Tibial artery (tissue), 4 donors: ENCODE measurements around the gene CWC25.

Experiments used
- DNase-seq, 2 donors: peaks; one replicate each; pipeline ENCODE4 v3.0.0-alpha.2; 2019
- H3K27ac ChIP-seq, 2 donors: fragments of 200-600 bp; sonication (generic) in 1 of 2; 1 replicate in 1 of 2; 2 replicates in 1 of 2; pipeline ENCODE4 v1.5.1; 2018 to 2019; ENCODE audit warnings: mild to moderate bottlenecking in 1 of 2
- H3K27me3 ChIP-seq, 2 donors: fragments of 200-600 bp; sonication (generic) in 1 of 2; one replicate each; pipeline versions ENCODE4 v1.5.1 to v1.6.0; 2016 to 2019
- H3K36me3 ChIP-seq, 3 donors: fragments of 200-600 bp; sonication (generic) in 2 of 3; one replicate each; pipeline ENCODE4 v1.5.1; 2016 to 2019; ENCODE audit warnings: mild to moderate bottlenecking in 2 of 3
- H3K4me1 ChIP-seq, 4 donors: fragments of 200-600 bp; sonication (generic) in 2 of 4; 1 replicate in 3 of 4; 2 replicates in 1 of 4; pipeline ENCODE4 v1.5.1; 2016 to 2019
- H3K4me3 ChIP-seq, 2 donors: fragments of 200-600 bp; sonication (generic) in 1 of 2; 1 replicate in 1 of 2; 2 replicates in 1 of 2; pipeline ENCODE4 v1.5.1; 2018 to 2019; ENCODE audit warnings: mild to moderate bottlenecking in 2 of 2
- H3K9me3 ChIP-seq, 3 donors: fragments of 200-600 bp; sonication (generic) in 1 of 3; one replicate each; pipeline ENCODE4 v1.5.1; 2016 to 2019
- CTCF ChIP-seq, 2 experiments: fragments of 200-600 bp in 1 of 2; fragments of 450-650 bp in 1 of 2; IDR thresholded peaks; one replicate each; pipeline ENCODE4 v1.5.1; 2017 to 2019; ENCODE audit warnings: antibody characterized with exemption in 2 of 2, mild to moderate bottlenecking in 1 of 2, moderate library complexity in 1 of 2
- intact Hi-C: fragments of 100-400 bp; cut with DNase I; formaldehyde crosslinking; loops from one replicate; pipeline ENCODE4 v1.15.0; 2023; ENCODE audit warnings: low total_unique reads

The CWC25 gene

DNA sequence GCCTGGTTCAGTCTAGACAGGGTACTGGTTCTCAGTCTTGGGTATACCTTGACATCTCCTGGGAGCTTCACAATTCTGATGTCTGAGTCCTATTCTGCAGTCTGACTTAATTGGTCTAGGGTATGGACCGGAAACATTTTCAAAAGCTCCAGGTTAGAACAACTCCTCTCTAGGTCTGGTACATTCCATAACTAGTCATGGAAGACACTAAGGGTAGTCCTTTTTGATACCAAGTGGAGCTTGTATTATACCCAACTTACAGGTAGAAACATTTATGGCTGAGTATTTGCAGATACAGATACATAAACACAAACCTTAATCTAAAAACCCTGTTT is 23.4 kb upstream of the CWC25 start:
- Histone ChIP-seq H3K9me3 (no peaks in the 10 kb centered on the region), H3K4me3 (no peak overlapping the region), H3K4me1 (peaks cover 0 to 35% (median 20%) of the 10 kb centered on the region in 4 donors), H3K36me3 (peaks cover 56 to 67% (median 63%) of the 10 kb centered on the region in 3 donors), H3K27ac (no peak overlapping the region), H3K27me3 (no peaks in the 10 kb centered on the region)
- intact Hi-C loops = no loop called here
- DNase-seq = no peak
- no peak for TF ChIP-seq CTCF (IDR thresholded peaks at IDR 0.05)

DNA sequence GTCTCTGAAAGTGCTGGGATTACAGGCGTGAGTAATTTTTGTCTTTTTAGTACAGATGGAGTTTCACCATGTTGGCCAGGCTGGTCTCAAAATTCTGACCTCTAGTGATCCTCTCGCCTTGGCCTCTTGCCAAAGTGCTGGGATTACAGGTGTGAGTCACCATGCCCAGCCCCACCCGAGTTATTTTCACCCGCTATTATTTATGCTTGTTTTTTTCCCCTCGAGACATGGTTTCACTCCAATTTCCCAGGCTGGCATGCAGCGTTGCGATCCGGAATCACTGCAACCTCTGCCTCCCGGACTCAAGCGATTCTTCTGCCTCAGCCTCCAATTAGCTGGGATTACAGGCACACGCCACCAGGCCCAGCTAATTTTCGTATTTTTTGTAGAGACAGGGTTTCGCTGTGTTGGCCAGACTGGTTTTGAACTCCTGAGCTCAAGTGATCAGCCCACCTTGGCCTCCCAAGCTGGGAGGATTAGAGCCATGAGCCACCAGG is 19.2 kb upstream of the CWC25 start:
- peak overlapping the region in 1 of 2 donors; percentile 42 for H3K27ac ChIP-seq
- peaks cover 22 to 35% (median 30%) of the 10 kb centered on the region in 3 donors for H3K36me3 ChIP-seq
- intact Hi-C loops = no loop called here
- no peaks in the 10 kb centered on the region for H3K9me3 ChIP-seq
- peaks cover 0 to 10% (median 0%) of the 10 kb centered on the region in 4 donors for H3K4me1 ChIP-seq
- no peaks in the 10 kb centered on the region for H3K27me3 ChIP-seq
- TF ChIP-seq CTCF (IDR thresholded peaks at IDR 0.05) = no peak
- DNase-seq = peak in 1 of 2 donors; percentile 80
- no peak overlapping the region for H3K4me3 ChIP-seq

GRCh38 chr17:38825762-38826247 is 684 bp upstream of the CWC25 start:
- no peaks in the 10 kb centered on the region for H3K27me3 ChIP-seq
- peak overlapping the region; percentile 72 to 83 for H3K4me3 ChIP-seq
- intact Hi-C loops = no loop called here
- DNase-seq = no peak
- H3K36me3 ChIP-seq = peaks cover 0 to 13% (median 5%) of the 10 kb centered on the region in 3 donors
- no peaks in the 10 kb centered on the region for H3K9me3 ChIP-seq
- no peak for TF ChIP-seq CTCF (IDR thresholded peaks at IDR 0.05)
- H3K27ac ChIP-seq = peak overlapping the region; percentile 92 to 95
- peaks cover 0 to 22% (median 17%) of the 10 kb centered on the region in 4 donors for H3K4me1 ChIP-seq

DNA sequence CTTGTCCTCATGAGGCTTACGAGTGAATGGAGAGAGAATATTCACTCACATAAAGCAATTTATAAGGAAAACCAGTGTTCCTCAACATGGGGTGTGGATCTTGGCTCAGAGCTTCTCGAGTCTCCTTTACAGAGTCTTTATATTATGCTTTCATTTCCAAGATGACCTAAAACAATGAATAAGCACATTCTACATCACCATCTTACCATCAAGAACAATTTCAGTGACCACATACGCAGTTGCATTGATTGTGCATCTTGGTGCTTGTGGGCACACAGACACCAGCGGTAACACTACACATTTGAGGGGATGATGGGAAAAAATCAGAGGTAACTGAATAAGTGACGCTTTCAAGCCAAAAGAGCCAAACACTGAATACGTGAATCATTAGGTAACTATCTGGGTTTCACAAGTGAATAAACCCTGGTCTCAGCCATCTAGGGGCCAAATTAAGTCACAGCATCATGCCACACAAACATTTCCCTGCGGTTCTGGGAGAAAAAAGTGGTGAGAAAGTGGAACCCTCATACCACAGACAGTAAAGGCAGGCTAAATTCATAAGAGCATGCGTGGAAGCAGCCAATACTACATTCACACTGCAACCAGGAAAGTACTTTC is 9.4 kb downstream of the CWC25 start:
- no peaks in the 10 kb centered on the region for H3K27me3 ChIP-seq
- no peak overlapping the region for H3K27ac ChIP-seq
- intact Hi-C loops = no loop called here
- no peak for DNase-seq
- H3K36me3 ChIP-seq = peaks cover 68 to 99% (median 74%) of the 10 kb centered on the region in 3 donors
- H3K4me1 ChIP-seq = no peaks in the 10 kb centered on the region
- no peak for TF ChIP-seq CTCF (IDR thresholded peaks at IDR 0.05)
- no peak overlapping the region for H3K4me3 ChIP-seq
- H3K9me3 ChIP-seq = no peaks in the 10 kb centered on the region

GRCh38 chr17:38809828-38810227 is 15.3 kb downstream of the CWC25 start:
- Histone ChIP-seq H3K27me3 (no peaks in the 10 kb centered on the region), H3K4me1 (no peaks in the 10 kb centered on the region), H3K36me3 (peaks cover 86 to 99% (median 92%) of the 10 kb centered on the region in 3 donors), H3K27ac (no peak overlapping the region), H3K4me3 (no peak overlapping the region), H3K9me3 (no peaks in the 10 kb centered on the region)
- TF ChIP-seq CTCF (IDR thresholded peaks at IDR 0.05) = no peak
- no peak for DNase-seq
- intact Hi-C loops = no loop called here
